ENCODE results near the gene OSBPL1A. TPM values are rescaled to one million over a fixed set of nuclear protein-coding genes. Genes with fewer than 3 reads are reported as not detected.
A peak's percentile ranks its signal among the peaks of the same experiment; 100 is the strongest.

OSBPL1A gene
- total RNA-seq, 4 donors from 2014 or later = 10.0 to 30.9 (median 15.1) TPM

- Histone ChIP-seq H3K9me3 (no peaks in the 10 kb centered on the region), H3K4me1 (peaks cover 11 to 44% (median 21%) of the 10 kb centered on the region in 3 donors), H3K27ac (no peak overlapping the region), H3K4me3 (no peak overlapping the region), H3K27me3 (peaks cover 0 to 10% (median 0%) of the 10 kb centered on the region in 4 donors), H3K36me3 (no peaks in the 10 kb centered on the region)
- intact Hi-C loops (cut with DNase I) = no loop called here
- 32 to 34% methylated on average over 2 of the region's 2 CpGs for WGBS, 2 donors
- TF ChIP-seq, protein P1, sequence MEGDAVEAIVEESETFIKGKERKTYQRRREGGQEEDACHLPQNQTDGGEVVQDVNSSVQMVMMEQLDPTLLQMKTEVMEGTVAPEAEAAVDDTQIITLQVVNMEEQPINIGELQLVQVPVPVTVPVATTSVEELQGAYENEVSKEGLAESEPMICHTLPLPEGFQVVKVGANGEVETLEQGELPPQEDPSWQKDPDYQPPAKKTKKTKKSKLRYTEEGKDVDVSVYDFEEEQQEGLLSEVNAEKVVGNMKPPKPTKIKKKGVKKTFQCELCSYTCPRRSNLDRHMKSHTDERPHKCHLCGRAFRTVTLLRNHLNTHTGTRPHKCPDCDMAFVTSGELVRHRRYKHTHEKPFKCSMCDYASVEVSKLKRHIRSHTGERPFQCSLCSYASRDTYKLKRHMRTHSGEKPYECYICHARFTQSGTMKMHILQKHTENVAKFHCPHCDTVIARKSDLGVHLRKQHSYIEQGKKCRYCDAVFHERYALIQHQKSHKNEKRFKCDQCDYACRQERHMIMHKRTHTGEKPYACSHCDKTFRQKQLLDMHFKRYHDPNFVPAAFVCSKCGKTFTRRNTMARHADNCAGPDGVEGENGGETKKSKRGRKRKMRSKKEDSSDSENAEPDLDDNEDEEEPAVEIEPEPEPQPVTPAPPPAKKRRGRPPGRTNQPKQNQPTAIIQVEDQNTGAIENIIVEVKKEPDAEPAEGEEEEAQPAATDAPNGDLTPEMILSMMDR (IDR thresholded peaks at IDR 0.05) = no peak
- no peak for TF ChIP-seq POLR2A (IDR thresholded peaks at IDR 0.05)
- DNase-seq = no peak
Observed at GRCh38 chr18:24400587-24400986, 3.0 kb upstream of the OSBPL1A start.

DNA sequence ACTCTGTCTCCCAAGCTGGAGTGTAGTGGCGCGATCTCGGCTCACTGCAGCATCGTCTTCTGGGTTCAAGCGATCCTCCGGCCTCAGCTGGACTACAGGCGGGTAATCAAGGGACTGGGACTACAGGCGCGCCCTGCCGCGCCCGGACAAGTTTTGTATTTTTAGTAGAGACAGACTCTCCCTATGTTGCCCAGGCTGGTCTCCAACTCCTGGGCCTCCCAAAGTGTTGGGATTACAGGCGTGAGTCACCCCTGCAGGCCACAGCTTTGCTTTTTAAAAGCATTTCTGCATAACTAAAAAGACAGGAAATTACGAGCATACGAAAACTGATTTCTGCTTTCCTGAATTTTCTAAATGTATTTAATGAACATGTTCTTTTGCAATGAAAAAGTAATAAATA is 916 bp upstream of the OSBPL1A start:
- no peak for DNase-seq
- intact Hi-C loops (cut with DNase I) = no loop called here
- TF ChIP-seq POLR2A (IDR thresholded peaks at IDR 0.05) = no peak
- TF ChIP-seq, protein P1 (IDR thresholded peaks at IDR 0.05) = no peak

DNA sequence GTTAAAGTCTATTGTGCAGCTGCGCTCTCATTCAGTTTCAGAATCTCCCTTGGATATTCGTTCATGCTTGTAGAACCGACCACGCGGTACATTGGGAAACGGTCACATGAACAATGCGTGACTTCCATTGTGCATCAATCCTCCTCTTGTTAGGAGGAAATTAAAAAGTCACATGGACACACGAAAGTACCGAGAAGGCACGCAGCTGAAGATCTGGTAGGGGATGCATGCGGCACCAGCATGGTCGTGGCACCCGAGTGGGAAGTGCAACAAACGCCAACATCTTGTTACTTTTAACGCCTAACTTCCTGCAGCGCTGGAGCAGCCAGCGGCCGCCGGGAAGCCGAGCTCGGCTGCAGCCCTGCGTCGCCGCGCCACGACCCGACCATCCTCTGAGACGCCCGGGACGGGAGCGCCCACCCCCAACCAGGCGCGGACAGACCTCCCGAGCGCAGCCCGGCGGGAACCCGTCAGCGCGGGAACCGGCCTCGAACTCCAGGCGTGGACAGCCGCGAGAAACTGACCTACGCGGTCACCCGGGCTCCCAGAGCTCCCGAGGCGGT is 412 bp downstream of the OSBPL1A start:
- H3K4me1 ChIP-seq = peaks cover 11 to 53% (median 26%) of the 10 kb centered on the region in 3 donors
- H3K9me3 ChIP-seq = no peaks in the 10 kb centered on the region
- H3K4me3 ChIP-seq = peak overlapping the region; percentile 55 to 98 (median 78)
- 0 to 2% methylated on average over 7 to 10 of the region's 50 CpGs for WGBS, 2 donors
- peak; percentile 2 for DNase-seq
- intact Hi-C loops (cut with DNase I) = no loop called here
- H3K27ac ChIP-seq = peak overlapping the region; percentile 80 to 97 (median 92)
- TF ChIP-seq, protein P1 (IDR thresholded peaks at IDR 0.05) = no peak
- TF ChIP-seq POLR2A (IDR thresholded peaks at IDR 0.05) = no peak
- H3K27me3 ChIP-seq = peaks cover 0 to 4% (median 0%) of the 10 kb centered on the region in 4 donors
- no peaks in the 10 kb centered on the region for H3K36me3 ChIP-seq

More for the DNA sequence above, 916 bp upstream of the OSBPL1A start:
- H3K27ac ChIP-seq = peak overlapping the region; percentile 80 to 97 (median 92)
- peaks cover 11 to 53% (median 26%) of the 10 kb centered on the region in 3 donors for H3K4me1 ChIP-seq
- no peaks in the 10 kb centered on the region for H3K36me3 ChIP-seq
- peak overlapping the region in 3 of 4 donors; percentile 77 to 98 (median 79) for H3K4me3 ChIP-seq
- H3K27me3 ChIP-seq = peaks cover 0 to 4% (median 0%) of the 10 kb centered on the region in 4 donors
- no peaks in the 10 kb centered on the region for H3K9me3 ChIP-seq
- WGBS, 2 donors = 41 to 53% methylated on average over 8 to 15 of the region's 15 CpGs

DNA sequence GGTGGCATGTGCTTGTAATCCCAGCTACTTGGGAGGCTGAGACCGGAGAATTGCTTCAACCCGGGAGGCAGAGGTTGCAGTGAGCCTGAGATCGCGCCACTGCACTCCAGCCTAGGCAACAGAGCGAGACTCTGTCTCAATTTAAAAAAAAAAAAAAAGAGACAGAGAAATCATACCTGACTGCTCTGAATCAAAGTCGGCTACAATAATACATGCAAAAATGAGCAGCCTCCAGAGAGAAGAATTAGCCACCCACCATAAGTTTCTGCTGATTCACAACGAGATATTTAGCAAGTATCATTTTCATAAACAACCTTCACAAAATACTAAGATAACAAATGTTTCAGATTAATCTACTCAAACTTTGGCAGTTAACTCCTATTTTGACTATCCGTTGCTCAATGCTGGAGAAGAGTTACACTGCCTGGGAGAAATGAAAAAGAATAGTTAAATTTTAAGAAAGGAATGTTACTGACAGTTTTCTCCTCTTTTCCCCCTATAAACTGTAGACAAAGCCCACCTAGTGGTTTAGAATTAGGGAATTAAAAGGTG is 1.5 kb downstream of the OSBPL1A start:
- H3K4me1 ChIP-seq = peaks cover 11 to 53% (median 26%) of the 10 kb centered on the region in 3 donors
- intact Hi-C loops (cut with DNase I) = no loop called here
- peak overlapping the region in 1 of 4 donors; percentile 92 for H3K27ac ChIP-seq
- H3K9me3 ChIP-seq = no peaks in the 10 kb centered on the region
- H3K4me3 ChIP-seq = peak overlapping the region in 3 of 4 donors; percentile 77 to 98 (median 79)
- no peaks in the 10 kb centered on the region for H3K36me3 ChIP-seq
- H3K27me3 ChIP-seq = peaks cover 0 to 4% (median 0%) of the 10 kb centered on the region in 4 donors
- no peak for DNase-seq
- 56 to 59% methylated on average over 8 of the region's 8 CpGs for WGBS, 2 donors
- TF ChIP-seq, protein P1 (IDR thresholded peaks at IDR 0.05) = no peak
- TF ChIP-seq POLR2A (IDR thresholded peaks at IDR 0.05) = no peak

DNA sequence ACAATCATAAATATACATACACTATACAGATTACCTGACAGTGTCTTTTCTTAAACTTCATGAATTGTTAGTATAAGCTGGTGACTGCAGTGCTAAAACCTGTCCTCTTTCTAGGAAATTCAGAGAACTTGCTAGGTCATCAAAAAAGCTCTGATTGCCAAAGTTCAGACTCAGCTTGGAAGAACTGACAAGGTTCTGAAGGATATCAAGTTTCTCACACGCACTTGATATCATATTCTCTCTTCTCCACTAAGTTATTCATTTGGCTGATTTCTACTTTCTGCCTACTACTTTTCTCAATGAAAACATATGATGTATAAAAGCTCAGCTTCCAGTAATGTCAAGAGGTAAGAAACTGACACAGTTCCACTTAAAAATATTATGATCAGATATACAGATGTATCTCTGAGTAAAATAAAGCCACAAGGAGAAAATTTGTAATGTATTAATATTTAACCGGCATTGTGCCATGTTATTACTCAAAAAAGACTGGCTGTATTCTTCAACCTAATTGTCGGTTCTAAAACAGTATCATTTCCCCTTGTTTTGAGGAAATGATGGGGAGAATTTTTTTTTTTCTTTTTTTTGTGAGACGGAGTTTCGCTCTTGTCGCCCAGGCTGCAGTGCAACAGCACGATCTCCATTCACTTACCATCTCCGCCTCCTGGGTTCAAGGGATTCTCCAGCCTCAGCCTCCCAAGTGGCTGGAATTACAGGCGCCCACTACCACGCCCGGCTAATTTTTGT is 2.4 kb downstream of the OSBPL1A start:
- 71 to 81% methylated on average over 11 of the region's 11 CpGs for WGBS, 2 donors
- no peaks in the 10 kb centered on the region for H3K9me3 ChIP-seq
- peaks cover 0 to 4% (median 0%) of the 10 kb centered on the region in 4 donors for H3K27me3 ChIP-seq
- peaks cover 11 to 46% (median 26%) of the 10 kb centered on the region in 3 donors for H3K4me1 ChIP-seq
- no peak for DNase-seq
- TF ChIP-seq, protein P1 (IDR thresholded peaks at IDR 0.05) = no peak
- TF ChIP-seq POLR2A (IDR thresholded peaks at IDR 0.05) = no peak
- H3K36me3 ChIP-seq = no peaks in the 10 kb centered on the region
- intact Hi-C loops (cut with DNase I) = no loop called here
- no peak overlapping the region for H3K27ac ChIP-seq
- no peak overlapping the region for H3K4me3 ChIP-seq

Measured in esophagus squamous epithelium (tissue), 5 donors.